Stomach smooth muscle (tissue), 2 donors: ENCODE results near the gene ZFP91.
"Not testable (repeated sequence)": the region's sequence is repeated elsewhere in the genome, so short reads cannot be mapped to it uniquely, and the experiment has no call there.

ENCODE experiments used
- H3K27ac ChIP-seq: one replicate; pipeline ENCODE4 v1.7.0; 2013; ENCODE audit warnings: mild to moderate bottlenecking, low read length, inconsistent platforms
- H3K27me3 ChIP-seq, 2 donors: one replicate each; pipeline ENCODE4 v1.7.0; 2013; ENCODE audit warnings: low read length in 2 of 2; ENCODE audit not compliant: insufficient read depth in 2 of 2, control insufficient read depth in 1 of 2
- H3K36me3 ChIP-seq, 2 donors: one replicate each; pipeline ENCODE4 v1.7.0; 2013; ENCODE audit warnings: low read length in 2 of 2; ENCODE audit not compliant: control insufficient read depth in 2 of 2, insufficient read depth in 2 of 2
- H3K4me1 ChIP-seq: one replicate; pipeline ENCODE4 v1.7.0; 2013; ENCODE audit warnings: low read length; ENCODE audit not compliant: control insufficient read depth, insufficient read depth
- H3K4me3 ChIP-seq, 2 donors: one replicate each; pipeline ENCODE4 v1.7.0; 2013; ENCODE audit warnings: low read length in 2 of 2
- H3K9ac ChIP-seq, 2 donors: one replicate each; pipeline ENCODE4 v1.7.0; 2013; ENCODE audit warnings: low read length in 2 of 2, mild to moderate bottlenecking in 1 of 2
- H3K9me3 ChIP-seq, 2 donors: one replicate each; pipeline ENCODE4 v1.7.0; 2013; ENCODE audit warnings: low read length in 2 of 2; ENCODE audit not compliant: control insufficient read depth in 2 of 2
- donor health status: healthy.
- donor health status: Pancreatic carcinoma.

Gene ZFP91

GRCh38 chr11:58572906-58573305 lies 6.0 kb upstream of the ZFP91 start:
- H3K27ac ChIP-seq, H3K9me3 ChIP-seq, H3K4me3 ChIP-seq, H3K27me3 ChIP-seq, H3K9ac ChIP-seq: not testable (repeated sequence)
- H3K36me3 ChIP-seq: peaks cover 6 to 10% of the 10 kb centered on the region in 2 donors
- peaks cover 12% of the 10 kb centered on the region for H3K4me1 ChIP-seq

- H3K27me3 ChIP-seq: no peaks in the 10 kb centered on the region
- peaks cover 6 to 9% of the 10 kb centered on the region in 2 donors for H3K36me3 ChIP-seq
- H3K4me1 ChIP-seq: peaks cover 12% of the 10 kb centered on the region
- H3K27ac ChIP-seq: no peak overlapping the region
- H3K9me3 ChIP-seq: no peaks in the 10 kb centered on the region
- peak overlapping the region in 1 of 2 donors; percentile 23 for H3K4me3 ChIP-seq
- H3K9ac ChIP-seq: no peak overlapping the region
These were observed 5.3 kb upstream of the ZFP91 start for GRCh38 chr11:58573451-58574104.

GRCh38 chr11:58574881-58575280 lies 4.0 kb upstream of the ZFP91 start:
- no peaks in the 10 kb centered on the region for H3K27me3 ChIP-seq
- no peak overlapping the region for H3K9ac ChIP-seq
- no peak overlapping the region for H3K27ac ChIP-seq
- H3K36me3 ChIP-seq: peaks cover 0 to 2% of the 10 kb centered on the region in 2 donors
- H3K9me3 ChIP-seq: no peaks in the 10 kb centered on the region
- H3K4me1 ChIP-seq: peaks cover 12% of the 10 kb centered on the region
- H3K4me3 ChIP-seq: no peak overlapping the region

GRCh38 chr11:58575377-58576020 lies 3.4 kb upstream of the ZFP91 start, which contains the start of gene LPXN:
LPXN (minus strand) TSS chr11:58575856; CDS start chr11:58575772, 84 bp downstream.
- peak within 1 kb of the TSS; percentile 24 for H3K27ac ChIP-seq
- H3K4me3 ChIP-seq: no peak within 1 kb of the TSS
- H3K36me3 ChIP-seq: peaks cover 0 to 2% of the 10 kb centered on the region in 2 donors
- peak within 1 kb of the TSS in 1 of 2 donors; percentile 100 for H3K9ac ChIP-seq
- peaks cover 13% of the 10 kb centered on the region for H3K4me1 ChIP-seq
- no peaks in the 10 kb centered on the region for H3K27me3 ChIP-seq
- H3K9me3 ChIP-seq: no peaks in the 10 kb centered on the region

- peak overlapping the region; percentile 77 to 97 for H3K4me3 ChIP-seq
- peak overlapping the region; percentile 99 for H3K27ac ChIP-seq
- H3K36me3 ChIP-seq: peaks cover 0 to 2% of the 10 kb centered on the region in 2 donors
- peak overlapping the region; percentile 99 to 100 for H3K9ac ChIP-seq
- peaks cover 16% of the 10 kb centered on the region for H3K4me1 ChIP-seq
- H3K27me3 ChIP-seq: no peaks in the 10 kb centered on the region
- H3K9me3 ChIP-seq: no peaks in the 10 kb centered on the region
These were observed 1.9 kb upstream of the ZFP91 start for GRCh38 chr11:58576887-58577471.

GRCh38 chr11:58577555-58578135 lies 1.2 kb upstream of the ZFP91 start:
- Histone ChIP-seq H3K4me1 (peaks cover 16% of the 10 kb centered on the region), H3K27ac (peak overlapping the region; percentile 99), H3K27me3 (no peaks in the 10 kb centered on the region), H3K4me3 (peak overlapping the region; percentile 77 to 97), H3K36me3 (peaks cover 0 to 2% of the 10 kb centered on the region in 2 donors), H3K9ac (peak overlapping the region; percentile 99 to 100), H3K9me3 (no peaks in the 10 kb centered on the region)

GRCh38 chr11:58578136-58578634 lies 678 bp upstream of the ZFP91 start:
- peak overlapping the region; percentile 99 to 100 for H3K9ac ChIP-seq
- H3K4me3 ChIP-seq: peak overlapping the region; percentile 96 to 97
- peaks cover 16% of the 10 kb centered on the region for H3K4me1 ChIP-seq
- peak overlapping the region; percentile 99 for H3K27ac ChIP-seq
- no peaks in the 10 kb centered on the region for H3K27me3 ChIP-seq
- H3K36me3 ChIP-seq: peaks cover 0 to 2% of the 10 kb centered on the region in 2 donors
- H3K9me3 ChIP-seq: no peaks in the 10 kb centered on the region

GRCh38 chr11:58579192-58580129 lies 598 bp downstream of the ZFP91 start:
- H3K4me1 ChIP-seq: peaks cover 13% of the 10 kb centered on the region

GRCh38 chr11:58580311-58580710 lies 1.4 kb downstream of the ZFP91 start:
- no peaks in the 10 kb centered on the region for H3K9me3 ChIP-seq
- H3K4me3 ChIP-seq: peak overlapping the region; percentile 96 to 97
- no peaks in the 10 kb centered on the region for H3K27me3 ChIP-seq
- H3K27ac ChIP-seq: peak overlapping the region; percentile 97
- H3K36me3 ChIP-seq: peaks cover 0 to 2% of the 10 kb centered on the region in 2 donors
- peak overlapping the region; percentile 91 to 95 for H3K9ac ChIP-seq
- peaks cover 10% of the 10 kb centered on the region for H3K4me1 ChIP-seq

More at GRCh38 chr11:58579192-58580129, 598 bp downstream of the ZFP91 start:
- Histone ChIP-seq H3K9ac (peak overlapping the region; percentile 91 to 95), H3K27ac (peak overlapping the region; percentile 97), H3K4me3 (peak overlapping the region; percentile 96 to 97), H3K9me3 (no peaks in the 10 kb centered on the region), H3K27me3 (no peaks in the 10 kb centered on the region), H3K36me3 (peaks cover 0 to 2% of the 10 kb centered on the region in 2 donors)
